ENCODE measurements around the gene VPS8. TPM values are rescaled to one million over a fixed set of nuclear protein-coding genes. Genes with fewer than 3 reads are reported as not detected.
A peak's percentile ranks its signal among the peaks of the same experiment; 100 is the strongest.

The VPS8 gene
- total RNA-seq, 4 donors from 2014 or later = 31.0 to 39.0 (median 32.6) TPM

- Histone ChIP-seq H3K4me1 (no peaks in the 10 kb centered on the region), H3K36me3 (peaks cover 9 to 19% (median 16%) of the 10 kb centered on the region in 4 donors), H3K27me3 (no peaks in the 10 kb centered on the region), H3K4me3 (no peak overlapping the region), H3K27ac (replicated peaks in 1 of 4) (no peak overlapping the region), H3K9me3 (peaks cover 0 to 16% (median 9%) of the 10 kb centered on the region in 4 donors)
- intact Hi-C loops (cut with DNase I) = no loop called here
- TF ChIP-seq POLR2AphosphoS5 (IDR thresholded peaks at IDR 0.05) (no peak), EP300 (IDR thresholded peaks at IDR 0.05) (no peak)
- WGBS = 96% methylated on average over 1 of the region's 1 CpG
- no peak for DNase-seq (ENCODE audit: extremely low spot score)
Observed at GRCh38 chr3:185057829-185058228, 245.9 kb downstream of the VPS8 start.

DNA sequence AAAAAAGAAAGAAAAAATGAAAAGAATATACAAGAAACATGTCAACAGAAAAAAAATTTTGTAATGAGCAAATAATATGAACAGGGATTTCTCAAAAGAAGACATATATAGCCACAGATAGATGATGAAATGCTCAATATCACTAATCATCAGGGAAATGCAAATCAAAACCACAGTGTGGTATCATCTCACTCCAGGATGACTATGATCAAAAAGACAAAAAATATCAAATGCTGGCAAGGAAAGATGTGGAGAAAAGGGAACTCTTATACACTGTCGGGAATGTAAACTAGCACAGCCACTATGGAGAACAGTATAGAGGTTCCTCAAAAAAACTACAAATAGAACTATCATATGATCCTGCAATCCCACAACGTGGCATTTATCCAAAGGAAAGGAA, 246.8 kb downstream of the VPS8 start:
- H3K4me1 ChIP-seq = no peaks in the 10 kb centered on the region
- no peaks in the 10 kb centered on the region for H3K27me3 ChIP-seq
- WGBS = 66% methylated on average over 2 of the region's 2 CpGs
- no peak for DNase-seq (ENCODE audit: extremely low spot score)
- peaks cover 4 to 9% (median 8%) of the 10 kb centered on the region in 4 donors for H3K36me3 ChIP-seq
- H3K9me3 ChIP-seq = peaks cover 0 to 16% (median 9%) of the 10 kb centered on the region in 4 donors
- TF ChIP-seq POLR2A (IDR thresholded peaks at IDR 0.05; ENCODE audit: low read depth) (no peak), POLR2AphosphoS5 (IDR thresholded peaks at IDR 0.05) (no peak), EP300 (IDR thresholded peaks at IDR 0.05) (no peak)
- TF ChIP-seq, protein P1, sequence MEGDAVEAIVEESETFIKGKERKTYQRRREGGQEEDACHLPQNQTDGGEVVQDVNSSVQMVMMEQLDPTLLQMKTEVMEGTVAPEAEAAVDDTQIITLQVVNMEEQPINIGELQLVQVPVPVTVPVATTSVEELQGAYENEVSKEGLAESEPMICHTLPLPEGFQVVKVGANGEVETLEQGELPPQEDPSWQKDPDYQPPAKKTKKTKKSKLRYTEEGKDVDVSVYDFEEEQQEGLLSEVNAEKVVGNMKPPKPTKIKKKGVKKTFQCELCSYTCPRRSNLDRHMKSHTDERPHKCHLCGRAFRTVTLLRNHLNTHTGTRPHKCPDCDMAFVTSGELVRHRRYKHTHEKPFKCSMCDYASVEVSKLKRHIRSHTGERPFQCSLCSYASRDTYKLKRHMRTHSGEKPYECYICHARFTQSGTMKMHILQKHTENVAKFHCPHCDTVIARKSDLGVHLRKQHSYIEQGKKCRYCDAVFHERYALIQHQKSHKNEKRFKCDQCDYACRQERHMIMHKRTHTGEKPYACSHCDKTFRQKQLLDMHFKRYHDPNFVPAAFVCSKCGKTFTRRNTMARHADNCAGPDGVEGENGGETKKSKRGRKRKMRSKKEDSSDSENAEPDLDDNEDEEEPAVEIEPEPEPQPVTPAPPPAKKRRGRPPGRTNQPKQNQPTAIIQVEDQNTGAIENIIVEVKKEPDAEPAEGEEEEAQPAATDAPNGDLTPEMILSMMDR (IDR thresholded peaks at IDR 0.05) = no peak
- H3K4me3 ChIP-seq = no peak overlapping the region
- no peak overlapping the region for H3K27ac ChIP-seq (replicated peaks in 1 of 4)
- intact Hi-C loops (cut with DNase I) = no loop called here

DNA sequence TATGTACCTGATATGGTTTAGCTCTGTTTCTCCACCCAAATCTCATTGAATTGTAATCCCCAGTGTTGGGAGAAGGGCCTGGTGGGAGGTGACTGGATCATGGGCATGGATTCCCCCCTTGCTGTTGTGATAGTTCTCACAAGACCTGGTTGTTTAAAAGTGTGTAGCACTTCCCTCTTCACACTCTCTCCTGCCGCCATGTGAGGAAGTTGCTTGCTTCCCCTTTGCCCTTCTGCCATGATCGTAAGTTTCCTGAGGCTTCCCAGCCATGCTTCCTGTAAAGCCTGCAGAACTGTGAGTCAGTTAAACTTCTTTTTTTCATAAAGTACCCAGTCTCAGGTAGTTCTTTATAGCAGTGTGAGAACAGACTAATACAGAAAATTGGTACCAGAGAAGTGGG, 247.8 kb downstream of the VPS8 start:
- H3K27me3 ChIP-seq = no peaks in the 10 kb centered on the region
- 47% methylated on average over 2 of the region's 2 CpGs for WGBS
- TF ChIP-seq, protein P1 (IDR thresholded peaks at IDR 0.05) = no peak
- no peak for TF ChIP-seq EP300 (IDR thresholded peaks at IDR 0.05)
- no peak for TF ChIP-seq POLR2AphosphoS5 (IDR thresholded peaks at IDR 0.05)
- no peak for TF ChIP-seq POLR2A (IDR thresholded peaks at IDR 0.05; ENCODE audit: low read depth)
- peaks cover 0 to 16% (median 9%) of the 10 kb centered on the region in 4 donors for H3K9me3 ChIP-seq
- no peak overlapping the region for H3K4me3 ChIP-seq
- H3K27ac ChIP-seq (replicated peaks in 1 of 4) = no peak overlapping the region
- intact Hi-C loops (cut with DNase I) = no loop called here
- peaks cover 0 to 6% (median under 1%) of the 10 kb centered on the region in 4 donors for H3K36me3 ChIP-seq
- H3K4me1 ChIP-seq = no peaks in the 10 kb centered on the region
- peak; percentile 55 for DNase-seq (ENCODE audit: extremely low spot score)

DNA sequence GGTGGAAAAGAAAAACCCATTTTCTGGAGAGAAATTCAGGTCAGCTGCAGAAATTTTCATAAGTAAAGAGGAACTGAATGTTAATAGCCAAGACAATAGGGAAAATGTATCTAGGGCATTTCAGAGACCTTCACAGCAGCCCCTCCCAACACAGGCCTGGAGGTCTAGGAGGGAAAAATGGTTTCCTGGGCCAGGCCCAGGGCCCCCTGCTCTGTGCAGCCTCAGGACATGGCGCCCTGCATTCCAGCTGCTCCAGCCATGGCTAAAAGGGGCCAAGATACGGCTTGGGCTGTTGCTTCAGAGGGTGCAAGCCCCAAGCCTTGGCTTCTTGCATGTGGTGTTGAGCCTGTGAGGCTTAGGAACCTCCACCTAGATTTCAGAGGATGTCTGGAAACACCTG, 248.7 kb downstream of the VPS8 start:
- Histone ChIP-seq H3K4me3 (no peak overlapping the region), H3K27me3 (no peaks in the 10 kb centered on the region), H3K27ac (replicated peaks in 1 of 4) (no peak overlapping the region), H3K36me3 (peaks cover 0 to 6% (median 0%) of the 10 kb centered on the region in 4 donors), H3K4me1 (no peaks in the 10 kb centered on the region), H3K9me3 (peaks cover 0 to 16% (median 9%) of the 10 kb centered on the region in 4 donors)
- intact Hi-C loops (cut with DNase I) = no loop called here
- DNase-seq (ENCODE audit: extremely low spot score) = peak; percentile 37
- TF ChIP-seq POLR2AphosphoS5 (IDR thresholded peaks at IDR 0.05) (no peak), POLR2A (IDR thresholded peaks at IDR 0.05; ENCODE audit: low read depth) (no peak), EP300 (IDR thresholded peaks at IDR 0.05) (no peak)
- TF ChIP-seq, protein P1 (IDR thresholded peaks at IDR 0.05) = no peak
- 92% methylated on average over 2 of the region's 2 CpGs for WGBS

- intact Hi-C loops (cut with DNase I) = no loop called here
Observed at GRCh38 chr3:185062191-185062590, 250.2 kb downstream of the VPS8 start.

More at GRCh38 chr3:185062191-185062590, 250.2 kb downstream of the VPS8 start:
- H3K36me3 ChIP-seq = no peaks in the 10 kb centered on the region
- peaks cover 0 to 11% (median 7%) of the 10 kb centered on the region in 4 donors for H3K9me3 ChIP-seq
- H3K4me1 ChIP-seq = no peaks in the 10 kb centered on the region
- no peak for DNase-seq (ENCODE audit: extremely low spot score)
- no peak overlapping the region for H3K27ac ChIP-seq (replicated peaks in 1 of 4)
- H3K4me3 ChIP-seq = no peak overlapping the region
- TF ChIP-seq EP300 (IDR thresholded peaks at IDR 0.05) = no peak
- TF ChIP-seq POLR2A (IDR thresholded peaks at IDR 0.05; ENCODE audit: low read depth) = no peak
- no peak for TF ChIP-seq POLR2AphosphoS5 (IDR thresholded peaks at IDR 0.05)
- TF ChIP-seq, protein P1 (IDR thresholded peaks at IDR 0.05) = no peak
- H3K27me3 ChIP-seq = no peaks in the 10 kb centered on the region
